H54 (cell line): Measurements from ENCODE around the gene NCAPG2.

Source experiments
- DNase-seq: peaks from one replicate; pipeline ENCODE4 v3.0.0; 2011; ENCODE audit warnings: low spot score, mixed read lengths; ENCODE audit not compliant: insufficient read length
- FAIRE-seq: peaks from 3 replicates; lab custom pipeline; 2011; peaks lifted over from hg19 to GRCh38; lab: Jason Lieb, UNC
- POLR2A ChIP-seq: IDR thresholded peaks from 2 replicates; pipeline ENCODE4 v1.6.1; 2011; ENCODE audit warnings: low read depth, mild to moderate bottlenecking, low read length

NCAPG2 gene, protein sequence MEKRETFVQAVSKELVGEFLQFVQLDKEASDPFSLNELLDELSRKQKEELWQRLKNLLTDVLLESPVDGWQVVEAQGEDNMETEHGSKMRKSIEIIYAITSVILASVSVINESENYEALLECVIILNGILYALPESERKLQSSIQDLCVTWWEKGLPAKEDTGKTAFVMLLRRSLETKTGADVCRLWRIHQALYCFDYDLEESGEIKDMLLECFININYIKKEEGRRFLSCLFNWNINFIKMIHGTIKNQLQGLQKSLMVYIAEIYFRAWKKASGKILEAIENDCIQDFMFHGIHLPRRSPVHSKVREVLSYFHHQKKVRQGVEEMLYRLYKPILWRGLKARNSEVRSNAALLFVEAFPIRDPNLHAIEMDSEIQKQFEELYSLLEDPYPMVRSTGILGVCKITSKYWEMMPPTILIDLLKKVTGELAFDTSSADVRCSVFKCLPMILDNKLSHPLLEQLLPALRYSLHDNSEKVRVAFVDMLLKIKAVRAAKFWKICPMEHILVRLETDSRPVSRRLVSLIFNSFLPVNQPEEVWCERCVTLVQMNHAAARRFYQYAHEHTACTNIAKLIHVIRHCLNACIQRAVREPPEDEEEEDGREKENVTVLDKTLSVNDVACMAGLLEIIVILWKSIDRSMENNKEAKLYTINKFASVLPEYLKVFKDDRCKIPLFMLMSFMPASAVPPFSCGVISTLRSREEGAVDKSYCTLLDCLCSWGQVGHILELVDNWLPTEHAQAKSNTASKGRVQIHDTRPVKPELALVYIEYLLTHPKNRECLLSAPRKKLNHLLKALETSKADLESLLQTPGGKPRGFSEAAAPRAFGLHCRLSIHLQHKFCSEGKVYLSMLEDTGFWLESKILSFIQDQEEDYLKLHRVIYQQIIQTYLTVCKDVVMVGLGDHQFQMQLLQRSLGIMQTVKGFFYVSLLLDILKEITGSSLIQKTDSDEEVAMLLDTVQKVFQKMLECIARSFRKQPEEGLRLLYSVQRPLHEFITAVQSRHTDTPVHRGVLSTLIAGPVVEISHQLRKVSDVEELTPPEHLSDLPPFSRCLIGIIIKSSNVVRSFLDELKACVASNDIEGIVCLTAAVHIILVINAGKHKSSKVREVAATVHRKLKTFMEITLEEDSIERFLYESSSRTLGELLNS

DNA sequence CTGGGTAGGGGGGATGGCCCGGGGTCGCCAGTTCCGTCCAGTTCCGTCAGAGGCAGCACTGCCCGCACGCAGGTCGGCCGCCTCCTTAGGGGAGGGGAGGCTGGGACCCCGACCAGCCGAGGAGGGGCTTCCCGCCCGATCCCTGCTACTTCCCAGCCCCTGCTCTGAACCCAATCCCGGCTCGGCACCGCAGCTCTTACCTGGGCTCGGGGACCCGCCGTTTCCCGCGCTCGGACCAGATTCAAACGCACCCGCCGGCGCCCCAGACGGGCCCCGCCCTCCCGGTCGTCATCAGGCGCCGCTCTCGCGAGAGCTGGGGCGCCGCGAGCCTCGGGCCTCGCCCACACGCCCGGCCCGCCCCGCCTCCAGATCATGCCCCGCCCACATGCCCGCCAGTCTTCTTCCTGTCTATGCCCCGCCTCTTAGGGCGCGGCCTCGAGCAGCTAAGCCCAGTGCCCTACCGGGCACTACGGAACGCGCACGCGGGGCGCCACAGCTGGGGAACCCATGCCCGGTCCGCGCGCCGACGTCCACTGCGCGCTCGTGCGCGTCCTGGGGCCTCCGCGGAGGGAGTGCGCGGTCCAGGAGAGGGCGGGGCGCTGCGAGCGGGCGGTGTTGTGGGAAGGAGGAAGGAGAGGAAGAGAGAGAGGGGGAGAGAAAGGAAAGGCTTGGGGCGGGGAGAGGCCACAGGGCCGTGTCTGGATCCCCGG lies at the start of gene NCAPG2:
NCAPG2 (minus strand) TSS at position 281 of the 710 bp plus-strand sequence. CDS start 2,905 bp downstream, outside the sequence.
- peak; percentile 95 for DNase-seq
- TF ChIP-seq POLR2A = peak; percentile 60
- no peak for FAIRE-seq

DNA sequence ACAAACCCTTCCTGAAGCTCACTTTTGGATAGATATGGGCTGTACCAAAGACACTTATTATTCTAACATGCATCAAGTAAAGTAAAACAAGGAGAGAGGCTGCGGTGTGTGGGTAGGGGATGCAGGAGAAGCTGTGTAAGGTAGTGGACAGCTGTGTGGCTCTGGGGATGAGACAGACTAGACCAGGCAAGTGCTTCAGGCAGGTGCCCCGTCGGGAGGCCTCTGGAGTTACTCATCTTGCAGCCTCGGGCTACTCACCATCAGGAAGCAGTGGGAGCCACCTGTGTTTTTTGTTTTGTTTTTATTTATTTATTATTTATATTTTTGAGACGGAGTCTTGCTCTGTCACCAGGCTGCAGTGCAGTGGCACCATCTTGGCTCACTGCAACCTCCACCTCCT lies 49.3 kb upstream of the NCAPG2 start:
- DNase-seq = no peak
- no peak for TF ChIP-seq POLR2A
- FAIRE-seq = no peak

DNA sequence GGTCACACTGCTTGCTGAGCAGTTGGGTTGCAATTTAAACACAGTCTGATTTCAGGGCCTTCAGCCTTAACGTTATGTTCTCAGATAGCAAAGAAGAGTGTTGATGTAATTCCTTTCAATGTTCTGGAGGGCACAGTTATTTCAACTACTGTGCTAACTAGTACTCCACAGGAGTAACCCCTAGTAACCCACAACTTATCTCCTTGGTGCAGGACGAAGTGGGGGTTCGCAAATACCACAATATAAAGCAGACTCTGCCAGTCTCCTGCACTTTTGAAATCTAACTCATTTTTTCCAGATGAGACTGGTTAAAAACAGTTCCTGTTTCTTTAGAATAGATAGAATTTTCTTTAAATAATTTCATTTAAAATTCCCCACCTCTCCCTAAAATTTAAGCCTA lies 47.1 kb upstream of the NCAPG2 start:
- TF ChIP-seq POLR2A = no peak
- FAIRE-seq = no peak
- no peak for DNase-seq

DNA sequence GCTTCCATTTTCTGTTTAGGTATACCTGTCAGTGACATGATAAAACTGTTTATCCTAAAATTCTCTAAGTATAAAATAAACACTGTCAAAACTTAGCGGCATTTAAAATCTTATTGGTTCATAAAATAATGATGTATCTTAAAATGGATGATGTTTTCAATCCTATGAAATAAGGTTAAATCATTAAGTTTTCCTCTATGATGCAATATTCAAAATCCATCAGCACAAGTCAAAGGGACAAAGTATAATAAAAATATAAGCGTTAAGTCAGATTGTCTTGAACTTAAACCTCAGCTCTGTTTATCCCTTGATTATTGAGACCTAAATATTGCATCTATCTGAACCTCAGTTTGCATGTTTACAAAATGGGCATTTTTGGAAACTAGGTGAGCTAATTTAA lies 46.6 kb upstream of the NCAPG2 start:
- no peak for TF ChIP-seq POLR2A
- DNase-seq (no peak), FAIRE-seq (no peak)

DNA sequence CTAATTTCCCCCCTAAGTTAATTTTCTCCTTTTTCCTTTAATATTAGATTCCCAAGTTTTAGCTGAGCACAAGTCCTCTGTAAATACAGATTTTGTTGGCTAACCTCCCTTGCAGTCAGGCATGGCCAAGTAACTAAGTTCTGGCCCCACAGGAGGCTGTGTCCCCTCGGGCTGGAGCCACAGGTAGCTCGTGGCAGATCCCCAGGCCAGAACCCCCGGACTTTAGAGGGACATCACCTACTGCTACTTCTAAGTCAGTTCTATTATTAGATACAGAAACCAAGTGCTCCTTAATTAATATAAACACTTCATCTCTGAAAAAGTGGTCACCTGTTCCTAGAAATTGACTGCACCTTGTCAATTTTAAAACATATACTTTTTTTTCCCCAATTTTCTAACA lies 46.1 kb upstream of the NCAPG2 start:
- TF ChIP-seq POLR2A = no peak
- DNase-seq (no peak), FAIRE-seq (no peak)

DNA sequence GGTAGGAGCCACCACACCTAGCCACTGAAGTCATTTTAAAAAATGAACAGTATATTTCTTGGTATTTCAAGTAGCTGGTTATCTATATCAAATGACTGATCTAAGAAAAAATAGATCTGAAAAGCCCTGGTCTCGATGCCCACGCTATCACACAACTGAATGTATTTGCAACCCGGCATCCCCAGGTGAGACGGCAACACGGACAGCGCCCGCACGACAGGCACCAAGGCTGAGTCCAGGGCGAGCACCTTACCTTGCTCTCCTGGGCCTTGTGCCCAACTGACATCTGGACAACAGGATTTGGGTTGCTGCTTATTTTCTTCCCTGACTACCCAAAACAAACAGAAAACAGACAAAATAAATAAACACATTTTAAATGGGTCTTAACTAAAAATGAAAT lies 44.8 kb upstream of the NCAPG2 start:
- DNase-seq (no peak), FAIRE-seq (no peak)
- no peak for TF ChIP-seq POLR2A

DNA sequence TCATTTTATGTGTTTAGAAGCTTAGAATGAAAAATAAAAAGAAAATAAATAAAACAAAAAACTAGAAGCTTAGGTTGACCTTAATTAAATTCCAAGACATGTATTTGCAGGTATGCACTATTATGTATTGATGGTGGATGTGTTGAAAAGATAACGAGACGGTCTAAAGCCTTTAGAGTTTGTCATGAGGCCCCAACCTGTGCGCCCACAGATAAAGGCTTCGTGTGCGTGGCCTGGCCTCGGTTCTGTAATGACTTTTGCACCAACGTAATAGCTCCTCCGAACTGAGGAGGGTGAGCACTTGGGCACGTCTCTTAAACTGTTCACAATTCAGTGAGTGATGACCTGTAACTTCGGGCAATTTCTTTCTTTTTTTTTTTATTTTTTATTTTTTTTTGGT lies 43.7 kb upstream of the NCAPG2 start:
- DNase-seq (no peak), FAIRE-seq (no peak)
- no peak for TF ChIP-seq POLR2A

DNA sequence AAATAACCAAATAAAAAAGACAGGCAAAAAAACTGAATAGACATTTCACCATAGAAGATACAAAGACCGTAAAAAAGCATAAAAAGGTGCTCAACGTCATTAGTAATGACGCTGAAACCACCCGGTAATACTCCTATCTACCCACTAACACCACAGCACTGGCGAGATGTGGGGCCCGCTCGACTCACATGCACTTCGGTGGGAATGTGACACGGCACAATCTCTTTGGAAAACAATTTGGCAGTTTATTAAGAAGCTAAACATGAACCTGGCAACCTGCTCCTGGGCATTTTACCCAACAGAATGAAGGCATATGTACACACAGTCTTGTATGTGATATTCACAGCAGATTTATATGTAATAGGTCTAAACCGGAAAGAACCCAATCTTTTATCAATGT lies 42.8 kb upstream of the NCAPG2 start:
- DNase-seq (no peak), FAIRE-seq (no peak)

DNA sequence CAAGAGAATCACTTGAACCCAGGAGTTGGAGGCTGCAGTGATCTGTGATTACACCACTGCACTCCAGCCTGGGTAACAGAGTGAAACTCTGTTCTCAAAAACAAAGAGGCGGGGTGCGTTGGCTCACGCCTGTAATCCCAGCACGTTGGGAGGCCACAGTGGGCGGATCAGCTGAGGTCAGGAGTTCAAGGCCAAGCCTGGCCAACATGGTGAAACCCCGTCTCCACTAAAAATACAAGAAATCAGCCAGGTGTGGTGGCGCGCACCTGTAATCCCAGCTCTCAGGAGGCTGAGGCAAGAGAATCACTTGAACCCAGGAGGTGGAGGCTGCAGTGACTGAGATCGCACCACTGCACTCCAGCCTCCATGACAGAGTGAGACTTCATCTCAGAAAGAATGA lies 42.4 kb upstream of the NCAPG2 start:
- FAIRE-seq (no peak), DNase-seq (no peak)
- TF ChIP-seq POLR2A = no peak

More for the DNA sequence above, 42.8 kb upstream of the NCAPG2 start:
- no peak for TF ChIP-seq POLR2A

DNA sequence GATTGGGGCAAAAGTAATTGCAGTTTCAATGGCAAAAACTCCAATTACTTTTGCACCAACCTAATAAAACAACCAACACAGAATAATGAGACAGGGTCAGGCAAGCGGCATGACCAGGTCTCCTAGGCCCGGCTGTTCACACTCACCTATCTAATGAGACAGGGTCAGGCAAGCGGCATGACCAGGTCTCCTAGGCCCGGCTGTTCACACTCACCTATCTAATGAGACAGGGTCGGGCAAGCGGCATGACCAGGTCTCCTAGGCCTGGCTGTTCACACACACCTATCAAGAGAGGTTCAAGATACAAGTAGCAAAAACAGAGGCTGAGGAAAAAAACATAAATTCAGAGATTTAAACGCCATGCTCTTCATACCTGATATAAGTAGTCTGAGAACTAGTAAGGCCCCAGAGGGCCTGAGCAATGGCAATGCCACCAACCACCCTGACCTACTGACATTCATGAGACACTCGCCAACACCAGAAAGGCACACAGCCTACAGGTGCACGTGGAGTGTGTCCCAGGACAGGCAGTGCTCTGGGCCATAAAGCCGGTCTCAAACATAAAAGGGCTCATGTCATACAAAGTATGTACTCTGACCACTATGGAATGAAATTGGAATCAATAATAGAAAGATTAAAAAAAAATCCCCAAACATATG lies 40.6 kb upstream of the NCAPG2 start:
- no peak for DNase-seq
- TF ChIP-seq POLR2A = no peak
- no peak for FAIRE-seq

DNA sequence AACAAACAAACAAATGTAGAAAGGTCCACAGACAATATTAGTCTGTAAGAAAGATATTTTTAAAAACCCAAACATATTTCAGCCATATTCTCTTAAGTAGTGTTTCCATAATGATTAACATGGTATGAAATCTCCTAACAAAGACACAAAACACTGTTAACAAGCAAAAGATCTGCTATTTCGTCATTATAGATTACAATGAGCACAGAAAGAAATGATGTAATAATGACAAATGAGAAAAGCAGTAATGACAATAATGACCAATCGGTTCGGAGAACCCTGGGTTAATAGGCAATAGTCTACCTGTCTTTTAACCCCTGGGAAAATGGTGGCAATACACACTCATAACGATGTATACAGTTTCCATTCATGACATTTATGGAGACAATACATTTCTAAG lies 39.5 kb upstream of the NCAPG2 start:
- DNase-seq (no peak), FAIRE-seq (no peak)
- TF ChIP-seq POLR2A = no peak

DNA sequence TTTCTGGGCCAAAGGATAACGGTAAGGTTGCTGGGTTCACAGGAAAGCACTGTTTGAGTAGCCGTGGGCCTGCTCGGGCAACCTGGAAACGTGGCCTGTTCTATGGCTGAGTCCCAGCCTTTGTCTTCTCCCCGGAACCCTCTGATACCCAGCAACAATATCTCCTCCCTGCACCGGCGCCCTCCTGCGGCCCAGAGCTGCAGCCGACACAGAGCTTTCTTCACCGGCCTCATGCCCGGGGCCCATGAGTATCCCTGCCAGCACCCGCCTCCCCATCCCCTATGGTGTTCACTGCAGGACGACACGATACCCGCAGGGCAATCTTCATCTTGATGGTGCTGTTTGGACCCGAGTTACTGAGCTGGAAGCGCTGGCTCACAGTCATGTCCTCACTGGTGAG lies 38.6 kb upstream of the NCAPG2 start:
- DNase-seq = no peak
- FAIRE-seq = no peak
- TF ChIP-seq POLR2A = no peak

DNA sequence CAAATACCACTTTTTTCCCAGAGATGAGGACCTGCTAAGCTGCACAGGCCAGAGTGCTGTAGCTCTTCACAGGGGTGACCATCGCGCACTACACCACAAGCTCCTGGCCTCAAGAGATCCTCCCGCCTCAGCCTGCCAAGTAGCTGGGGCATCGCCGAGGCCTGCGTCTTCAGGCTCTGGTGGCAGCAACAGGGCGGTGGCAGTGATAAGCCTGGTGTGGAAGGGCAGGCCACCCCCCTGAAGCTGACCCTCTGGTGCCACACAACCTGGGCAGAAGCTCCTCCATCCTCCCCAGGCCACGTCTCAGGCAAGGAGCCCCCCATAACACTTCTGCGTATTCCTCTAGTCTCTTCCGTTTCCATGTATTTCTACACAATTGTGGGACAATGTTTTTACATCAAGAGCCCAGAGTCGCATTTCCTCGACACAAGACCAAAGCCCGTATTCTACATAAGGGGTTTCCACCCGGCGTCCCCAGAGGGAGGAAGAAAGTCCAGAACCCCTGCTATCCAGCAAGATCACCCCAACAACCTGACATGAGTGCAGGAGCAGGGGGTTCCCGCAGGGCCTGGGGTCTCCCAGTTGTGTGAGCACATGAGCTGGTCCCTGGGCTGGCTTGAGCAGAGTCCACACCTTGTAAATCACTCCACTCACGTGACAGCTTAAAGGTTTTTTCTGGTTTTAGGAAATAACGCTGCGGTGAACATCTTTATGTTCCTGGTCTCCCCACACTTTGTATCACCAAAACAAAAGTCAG lies 37.6 kb upstream of the NCAPG2 start:
- no peak for FAIRE-seq
- no peak for TF ChIP-seq POLR2A

More for the DNA sequence above, 37.6 kb upstream of the NCAPG2 start:
- DNase-seq = no peak
